NCI-H1436 (cell line): Measurements from ENCODE around the gene COG7.
"Not testable (repeated sequence)": the region's sequence is repeated elsewhere in the genome, so short reads cannot be mapped to it uniquely, and the experiment has no call there.

ENCODE experiments used
- DNase-seq: peaks from one replicate; lab custom pipeline; 2025; lab: John Stamatoyannopoulos, UW

Gene COG7

DNA sequence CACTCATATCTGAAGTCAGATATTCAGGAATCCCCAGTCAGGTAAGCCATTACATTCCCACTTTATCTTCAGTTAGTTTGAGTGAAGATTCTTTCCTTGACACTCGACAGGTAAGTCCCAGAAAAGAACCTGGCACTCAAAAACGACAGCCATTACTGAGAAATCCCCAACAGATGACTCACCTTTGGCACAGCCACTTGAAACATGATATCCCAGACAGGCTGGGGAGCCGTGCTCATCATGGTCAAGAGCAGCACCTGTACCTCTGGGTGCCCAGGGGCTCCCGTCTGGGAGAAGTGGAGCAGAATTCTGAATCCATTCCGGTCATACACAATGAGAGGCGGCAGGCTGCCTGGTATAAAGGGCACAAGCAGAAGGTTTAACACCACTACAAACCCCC, 16.8 kb upstream of the COG7 start:
- no peak for DNase-seq

DNA sequence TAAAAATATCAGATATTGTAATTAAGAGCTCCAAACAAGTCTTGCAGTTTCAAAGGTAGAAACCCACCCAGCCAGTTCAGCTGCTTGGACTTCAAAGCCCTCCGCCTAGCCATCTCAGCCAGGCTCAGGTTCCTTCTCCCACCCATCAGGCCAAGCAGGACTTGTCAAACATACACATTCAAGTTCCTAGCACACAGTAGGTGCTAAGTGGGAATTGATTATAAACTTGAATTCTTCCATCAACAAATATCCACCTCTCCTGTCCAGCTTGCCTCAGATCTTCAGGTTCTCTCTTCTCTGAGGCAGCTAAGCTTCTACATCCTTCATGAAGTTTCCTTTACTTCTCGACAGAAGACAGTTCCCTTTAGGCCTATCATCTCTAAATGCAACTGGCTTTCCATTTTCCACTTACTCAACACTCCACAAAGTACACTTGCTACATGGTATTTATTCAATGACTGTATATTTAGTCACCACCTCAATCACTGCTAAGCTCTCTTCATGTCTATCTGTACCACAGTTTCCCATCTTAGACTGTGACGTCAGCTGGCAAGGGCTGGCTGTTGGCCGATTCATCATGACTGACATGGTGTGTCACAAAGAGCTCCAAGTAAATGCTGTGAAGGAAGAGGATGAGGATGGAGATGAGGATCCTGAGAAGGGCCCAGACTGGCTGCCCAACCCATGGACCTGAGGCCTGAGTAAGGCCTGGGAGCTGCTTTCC, 13.3 kb upstream of the COG7 start:
- DNase-seq: no peak

DNA sequence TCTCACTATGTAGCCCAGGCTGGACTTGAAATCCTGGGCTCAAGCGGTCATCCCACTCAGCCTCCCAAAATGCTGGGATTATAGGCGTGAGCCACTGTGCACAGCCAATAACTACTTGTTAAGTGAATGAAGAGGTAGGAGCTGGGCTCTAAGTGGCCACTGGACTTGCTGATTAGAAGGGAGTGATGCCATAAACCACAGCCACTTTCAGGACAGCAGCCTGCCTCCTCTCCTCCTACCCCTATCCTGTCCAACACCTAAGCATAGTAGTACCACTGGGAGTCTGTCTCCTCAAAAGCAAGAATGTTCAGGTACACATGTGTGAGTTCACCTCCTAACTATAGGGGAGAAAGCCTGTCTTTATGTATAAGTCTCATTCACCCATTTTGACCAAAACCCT, 12.2 kb upstream of the COG7 start:
- DNase-seq: no peak

DNA sequence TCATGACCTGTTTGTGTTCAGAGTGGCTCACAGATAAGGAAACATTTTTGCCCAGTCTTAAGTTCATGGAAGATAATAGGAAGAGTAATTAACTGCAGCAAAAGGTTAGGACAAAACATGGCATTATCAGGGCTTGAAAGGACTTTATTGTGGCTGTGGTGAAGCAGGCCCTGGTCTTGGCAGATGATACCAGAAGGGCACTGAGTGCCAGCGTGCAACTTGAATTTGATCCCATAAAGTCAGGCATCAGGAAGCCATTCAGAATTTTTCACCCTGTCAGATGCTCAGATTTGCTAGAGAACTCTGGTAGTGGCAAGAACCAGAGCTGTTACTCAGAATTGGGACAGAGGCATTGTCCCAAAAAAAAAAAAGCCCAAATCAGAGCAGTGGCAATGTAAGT, 11.2 kb upstream of the COG7 start:
- no peak for DNase-seq

DNA sequence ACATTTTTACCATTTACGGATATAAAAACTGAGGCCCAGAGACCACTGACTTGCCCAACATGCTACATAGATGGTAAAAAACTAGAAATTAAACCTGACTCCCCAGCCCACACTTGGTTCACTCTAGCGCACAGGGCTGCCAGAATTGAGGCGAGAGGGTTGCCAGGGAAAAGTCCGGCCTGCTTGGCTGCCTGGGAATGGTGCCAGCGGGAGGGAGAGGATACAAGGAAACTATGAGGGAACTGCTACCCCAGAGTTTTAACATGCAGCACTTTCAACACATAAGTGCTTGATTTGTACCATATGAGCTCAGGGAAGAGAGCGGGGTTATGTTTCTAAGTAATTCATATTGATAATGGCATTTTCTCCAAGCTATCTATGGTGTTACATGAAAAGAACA, 10.0 kb upstream of the COG7 start:
- not testable (repeated sequence) for DNase-seq

DNA sequence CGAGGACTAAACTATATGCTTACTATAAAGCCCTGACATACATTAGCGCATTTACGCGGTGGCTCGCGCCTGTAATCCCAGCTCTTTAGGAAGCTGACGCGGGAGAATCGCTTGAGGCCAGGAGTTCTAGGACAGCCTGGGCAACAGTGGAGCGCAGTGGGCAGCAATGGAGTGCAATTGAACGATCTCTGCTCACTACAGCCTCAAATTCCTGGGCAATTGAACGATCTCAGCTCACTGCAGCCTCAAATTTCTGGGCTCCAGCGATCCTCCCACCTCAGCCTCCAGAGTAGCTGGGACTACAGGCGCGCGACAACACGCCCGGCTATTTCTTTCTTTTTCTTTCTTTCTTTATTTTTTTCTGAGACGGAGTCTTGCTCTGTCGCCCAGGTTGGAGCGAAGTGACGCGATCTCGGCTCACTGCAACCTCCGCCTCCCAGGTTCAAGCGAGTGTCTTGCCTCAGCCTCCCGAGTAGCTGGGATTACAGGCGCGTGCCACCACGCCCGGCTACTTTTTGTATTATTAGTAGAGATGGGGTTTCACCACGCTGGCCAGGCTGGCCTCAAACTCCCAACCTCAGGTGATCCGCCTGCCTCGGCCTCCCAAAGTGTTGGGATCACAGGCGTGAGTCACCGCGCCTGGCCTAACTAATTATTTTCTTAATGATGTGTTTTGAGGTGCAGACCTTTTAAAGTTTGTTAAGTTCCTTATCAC, 506 bp upstream of the COG7 start:
- DNase-seq: no peak

DNA sequence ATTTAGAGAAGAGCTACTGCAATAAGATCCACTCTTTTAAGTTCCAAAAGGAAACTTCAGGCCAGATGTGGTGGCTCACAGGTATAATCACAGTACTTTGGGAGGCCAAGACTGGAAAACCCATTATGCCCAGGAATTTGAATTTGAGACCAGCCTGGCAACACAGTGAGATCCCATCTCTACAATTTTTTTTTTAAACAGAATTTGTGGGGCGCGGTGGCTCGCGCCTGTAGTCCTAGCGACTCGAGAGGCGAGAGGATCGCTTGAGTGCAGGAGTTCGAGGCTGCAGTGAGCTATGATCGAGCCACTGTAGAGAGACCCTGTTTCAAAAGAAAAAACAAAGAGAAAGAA, 793 bp downstream of the COG7 start:
- no peak for DNase-seq

DNA sequence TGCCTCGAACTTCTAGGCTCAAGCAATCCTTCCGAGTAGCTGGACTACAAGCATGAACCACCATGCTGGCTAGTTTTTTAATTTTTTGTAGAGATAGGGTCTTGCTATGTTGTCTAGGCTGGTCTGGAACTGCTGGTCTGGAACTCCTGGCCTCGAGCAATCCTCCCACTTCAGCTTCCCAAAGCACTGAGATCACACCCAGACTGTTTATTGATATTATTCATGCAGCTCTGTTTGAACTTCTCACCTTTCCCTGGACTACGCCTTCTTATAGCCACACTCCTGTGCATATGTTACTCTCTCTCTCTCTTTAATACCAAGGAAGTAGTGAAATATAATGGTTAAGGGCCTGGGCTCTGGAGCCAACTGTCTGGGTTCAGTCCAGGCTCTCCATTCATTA, 4.6 kb downstream of the COG7 start:
- no peak for DNase-seq

DNA sequence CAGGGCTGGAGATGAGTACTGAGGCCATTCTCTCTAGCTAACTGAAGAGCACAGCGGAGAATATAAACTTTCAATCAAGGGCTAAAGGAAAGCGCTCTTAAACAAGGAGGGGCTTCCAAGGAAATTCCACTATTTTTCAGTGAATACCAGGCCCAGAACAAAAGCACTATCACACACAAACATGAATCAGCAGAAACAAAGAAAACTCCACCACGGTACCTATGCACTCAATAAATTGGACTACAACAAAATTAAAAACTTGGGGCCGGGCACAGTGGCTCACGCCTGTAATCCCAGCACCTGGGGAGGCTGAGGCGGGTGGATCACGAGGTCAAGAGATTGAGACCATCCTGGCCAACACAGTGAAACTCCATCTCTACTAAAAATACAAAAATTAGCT, 15.4 kb downstream of the COG7 start:
- DNase-seq: not testable (repeated sequence)

DNA sequence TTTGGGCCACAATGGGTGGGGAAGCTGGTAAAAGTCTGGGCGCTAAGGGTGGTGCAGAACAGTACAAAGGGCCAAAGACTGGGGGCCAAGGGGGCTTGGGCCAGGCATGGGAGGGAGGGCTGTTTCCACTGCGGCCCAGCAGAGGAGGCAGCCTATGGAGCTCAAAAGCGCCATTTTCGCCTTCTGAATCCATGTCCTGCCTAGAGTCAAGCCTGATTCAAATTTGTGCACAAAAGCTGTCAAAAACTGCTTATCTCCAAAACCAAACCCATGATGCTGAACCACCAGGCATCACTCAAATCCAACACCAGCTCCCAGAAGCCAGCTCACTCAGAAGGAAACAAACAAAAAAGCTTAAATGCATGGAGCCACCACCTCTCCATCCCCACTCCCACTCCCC, 16.0 kb downstream of the COG7 start:
- no peak for DNase-seq

DNA sequence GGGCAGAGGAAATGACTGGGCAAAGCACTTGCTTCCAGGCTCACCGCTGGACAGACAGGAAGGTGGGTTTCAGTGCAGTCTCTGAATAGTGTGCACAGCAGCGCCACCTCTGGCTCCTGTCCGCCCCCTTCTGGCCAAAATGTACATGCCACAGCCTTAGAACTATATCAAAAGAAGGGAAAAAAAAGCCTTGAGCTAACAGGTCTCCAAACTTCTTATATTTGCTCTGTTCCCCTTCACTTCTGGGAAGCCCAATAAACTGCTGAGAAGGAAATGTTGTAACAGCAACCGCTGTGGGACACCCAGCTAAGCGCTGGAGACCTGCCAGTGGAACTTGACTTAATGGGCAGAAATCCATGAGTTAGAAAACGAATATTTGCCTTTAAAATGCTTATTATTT, 17.5 kb downstream of the COG7 start:
- peak; percentile 54 for DNase-seq

DNA sequence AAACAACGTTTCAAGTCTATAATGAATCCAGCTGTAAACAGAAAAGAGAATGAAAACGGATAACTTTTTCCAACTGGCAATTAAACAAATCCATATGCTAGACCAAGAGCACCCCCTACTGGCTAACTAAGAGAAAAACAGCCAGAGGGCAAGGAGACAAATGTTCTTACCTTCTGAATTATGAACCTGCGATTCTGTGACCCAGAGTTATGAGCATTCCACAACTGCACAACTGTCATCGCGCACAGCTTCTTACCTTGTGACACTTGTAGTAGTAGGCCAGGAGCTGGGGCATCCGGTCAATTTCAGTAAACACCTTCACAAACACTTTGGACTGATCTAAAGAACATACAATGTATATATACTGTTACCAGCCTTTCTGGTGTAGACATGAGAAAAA, 18.6 kb downstream of the COG7 start:
- DNase-seq: peak; percentile 59

DNA sequence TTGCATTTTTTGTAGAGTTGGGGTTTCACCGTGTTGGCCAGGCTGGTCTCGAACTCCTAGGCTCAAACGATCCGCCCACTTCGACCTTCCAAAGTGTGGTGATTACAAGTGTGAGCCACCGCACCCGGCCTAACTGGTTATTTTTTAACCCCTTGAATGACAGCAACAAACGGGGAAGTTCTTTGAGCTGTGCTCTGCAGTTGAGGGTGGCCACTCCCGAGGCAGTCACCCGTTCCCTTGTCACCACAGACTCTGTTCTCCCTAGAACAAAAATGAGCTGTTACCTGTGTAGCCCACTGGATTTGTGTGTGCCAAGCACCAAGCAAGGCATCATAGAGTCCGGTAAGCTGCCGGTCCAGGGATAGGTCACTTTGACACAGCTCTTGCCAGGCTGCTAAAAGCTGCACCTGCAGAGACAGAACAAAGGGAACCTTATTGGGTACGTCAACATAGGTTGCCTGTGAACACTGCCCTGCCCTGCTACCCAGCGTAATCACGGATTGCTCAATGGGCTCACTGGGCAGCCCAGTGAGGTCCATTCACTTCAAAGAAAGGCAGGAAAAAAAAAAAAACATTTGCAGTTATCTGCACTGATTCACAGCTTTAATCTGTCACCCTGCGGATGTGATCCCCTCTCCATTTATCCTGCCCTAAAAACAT, 19.6 kb downstream of the COG7 start:
- no peak for DNase-seq

DNA sequence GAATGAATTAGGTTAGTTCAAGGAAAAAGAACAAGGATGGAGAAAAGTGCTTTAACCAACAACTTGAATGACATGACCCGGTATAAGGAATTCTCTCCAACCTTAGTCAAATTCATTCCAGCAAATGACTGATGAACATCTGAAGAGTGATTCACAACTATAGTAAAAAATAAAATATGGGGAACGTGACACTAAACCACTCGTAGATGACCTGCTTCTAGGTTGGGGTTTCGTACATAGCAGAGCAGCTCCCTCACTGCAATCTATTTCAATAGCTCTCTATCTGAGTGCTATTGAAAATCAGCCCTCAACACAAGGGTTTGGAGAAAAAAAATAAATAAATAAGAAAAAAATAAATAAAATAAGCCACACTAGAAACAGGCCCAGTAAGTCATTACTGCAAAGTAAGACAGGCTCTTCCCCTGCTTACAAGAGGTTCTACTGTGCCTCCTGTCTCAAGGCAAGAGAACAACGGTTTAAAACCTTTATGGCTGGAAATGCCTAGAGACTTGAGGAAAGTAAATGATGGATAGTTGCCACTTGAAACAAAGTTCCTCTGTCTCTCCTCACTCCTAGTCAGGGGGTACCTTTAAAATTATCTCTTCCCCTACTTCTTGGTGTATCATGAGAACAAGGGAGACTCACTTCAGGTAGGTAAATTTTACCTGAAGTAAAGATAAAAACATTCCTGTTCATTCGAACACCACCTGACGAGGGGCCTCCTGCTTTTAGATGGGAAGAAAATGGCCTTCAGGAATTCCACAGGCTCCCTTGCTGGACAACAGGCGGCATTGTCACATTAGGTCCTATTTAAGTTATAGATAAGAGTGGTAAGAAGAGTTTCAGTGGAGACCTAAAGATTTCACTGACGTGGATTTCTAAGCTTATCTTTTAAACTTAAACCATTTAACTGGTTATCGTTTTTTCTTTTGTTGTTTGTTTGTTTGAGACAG, 20.5 kb downstream of the COG7 start:
- DNase-seq: no peak

DNA sequence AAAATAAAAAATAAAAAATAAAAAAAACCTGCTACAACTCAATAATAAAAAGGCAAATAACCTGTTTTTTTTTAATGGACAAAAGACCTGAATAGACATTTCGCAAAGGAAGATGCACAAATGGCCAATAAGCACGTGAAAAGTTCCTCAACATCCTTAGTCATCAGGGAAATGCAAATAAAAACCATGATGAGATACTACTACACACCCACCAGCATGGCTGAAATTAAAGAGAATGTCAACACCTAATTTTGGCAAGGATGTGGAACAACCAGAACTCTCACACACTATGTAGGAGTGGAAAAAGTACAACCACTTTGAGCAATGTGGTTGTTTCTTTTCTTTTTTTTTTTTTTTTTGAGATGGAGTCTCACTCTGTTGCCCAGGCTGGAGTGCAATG, 24.6 kb downstream of the COG7 start:
- DNase-seq: no peak

DNA sequence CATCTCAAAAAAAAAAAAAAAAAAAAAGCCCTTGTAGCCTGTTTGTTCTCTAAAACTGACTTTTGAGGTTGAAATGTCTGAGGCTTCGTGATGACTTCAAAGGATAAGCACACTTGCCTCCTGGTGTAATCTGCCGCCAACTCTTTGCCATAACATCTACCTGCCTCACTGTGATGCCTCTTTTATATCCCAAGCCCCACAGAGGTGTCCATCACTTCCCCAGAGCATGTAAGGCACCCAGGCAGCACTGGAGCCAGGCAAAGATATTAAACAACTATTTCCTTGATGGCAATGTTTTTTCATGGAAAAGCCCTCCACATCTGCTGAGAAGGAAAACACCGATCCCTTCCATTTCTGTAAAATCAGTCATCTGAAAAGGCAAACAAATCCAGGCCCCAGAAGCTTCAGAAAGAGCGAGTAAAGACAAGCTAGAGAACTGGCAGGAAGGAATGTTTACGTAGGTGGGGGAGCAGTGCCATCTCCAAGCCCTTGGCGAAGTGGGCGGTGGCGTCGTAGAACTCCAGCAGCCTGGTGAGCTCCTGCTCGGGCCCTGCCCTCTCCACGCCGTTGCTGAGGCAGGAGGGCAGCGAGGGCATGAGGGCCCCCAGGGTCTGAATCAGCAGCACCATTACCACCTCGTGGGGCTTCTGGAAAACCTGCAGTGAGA, 28.6 kb downstream of the COG7 start:
- DNase-seq: no peak

DNA sequence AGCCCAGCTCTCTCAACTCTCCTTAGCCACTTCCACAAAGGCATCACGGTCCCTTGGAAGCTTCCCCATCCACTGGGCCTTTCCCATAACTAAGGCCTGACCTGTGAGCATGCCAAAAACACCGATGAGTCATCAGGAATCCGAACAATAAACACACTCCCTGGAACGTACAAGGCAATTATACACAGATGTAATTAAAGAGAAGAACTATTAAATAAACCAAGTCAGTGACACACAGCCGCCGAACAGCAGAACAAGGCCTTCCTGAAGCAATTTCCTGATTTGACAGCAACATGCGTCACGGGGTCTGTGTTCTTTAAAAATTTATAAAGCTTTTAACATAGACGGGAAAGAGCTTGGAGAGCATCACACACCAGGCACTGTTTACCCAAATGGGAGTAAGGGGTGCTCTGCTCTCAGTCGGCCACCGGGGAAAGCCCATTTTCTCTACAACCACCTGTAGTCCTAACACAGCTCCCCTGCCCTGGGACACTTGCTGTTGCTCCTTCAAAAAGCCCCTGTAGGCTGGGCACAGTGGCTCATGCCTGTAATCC, 29.4 kb downstream of the COG7 start:
- DNase-seq: no peak

DNA sequence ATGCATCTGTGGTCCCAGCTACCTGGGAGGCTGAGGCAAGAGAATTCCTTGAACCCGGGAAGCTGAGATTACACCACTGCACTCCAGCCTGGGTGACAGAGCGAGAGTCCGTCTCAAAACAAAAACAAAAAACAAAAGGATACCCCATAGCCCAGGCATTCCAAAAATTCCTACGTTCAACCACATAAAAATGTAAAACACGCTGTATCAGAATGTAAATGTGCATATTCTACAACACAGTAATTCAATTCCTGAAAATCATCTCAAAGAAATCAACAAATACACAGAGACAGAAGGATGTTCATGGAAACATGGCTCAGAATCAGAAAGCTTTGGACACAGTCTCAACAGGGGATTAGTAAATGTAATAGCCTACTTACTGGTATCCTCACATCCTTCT, 33.0 kb downstream of the COG7 start:
- no peak for DNase-seq

DNA sequence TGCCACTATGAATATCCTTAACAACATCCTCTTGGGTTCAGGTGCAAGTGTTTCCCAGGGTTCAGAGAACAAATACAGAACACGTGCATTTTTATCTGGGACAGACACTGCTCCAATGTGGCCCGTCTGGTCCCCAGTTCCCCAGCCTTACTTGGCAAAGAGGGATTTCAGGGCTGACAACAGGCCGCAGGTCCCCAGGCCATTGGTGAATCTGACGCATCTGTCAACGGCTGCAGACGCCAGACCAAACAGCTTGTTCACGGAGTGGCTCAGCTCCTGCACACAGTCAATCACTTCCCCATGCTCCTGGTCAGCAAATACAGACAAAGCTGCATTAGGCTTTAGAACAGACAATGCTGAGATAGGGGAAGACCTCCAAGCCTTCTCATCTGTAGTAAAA, 36.2 kb downstream of the COG7 start:
- no peak for DNase-seq

DNA sequence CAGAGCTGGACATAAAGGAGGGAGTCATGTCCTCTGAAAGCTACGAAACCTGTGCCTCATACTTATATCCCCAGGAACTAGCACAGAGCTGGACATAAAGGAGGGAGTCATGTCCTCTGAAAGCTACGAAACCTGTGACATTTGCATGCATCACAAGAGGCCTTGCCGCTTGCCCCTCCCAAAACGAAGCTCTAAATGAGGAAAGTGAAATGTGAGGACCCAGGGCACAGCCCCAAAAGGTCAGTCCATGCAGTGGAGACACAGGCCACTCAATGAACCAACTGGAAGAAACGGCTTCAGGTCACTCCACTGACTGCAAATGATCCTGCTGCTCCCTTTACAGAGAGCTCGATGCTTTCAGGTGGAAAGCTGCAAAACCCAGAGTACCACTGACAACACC, 38.3 kb downstream of the COG7 start:
- no peak for DNase-seq

DNA sequence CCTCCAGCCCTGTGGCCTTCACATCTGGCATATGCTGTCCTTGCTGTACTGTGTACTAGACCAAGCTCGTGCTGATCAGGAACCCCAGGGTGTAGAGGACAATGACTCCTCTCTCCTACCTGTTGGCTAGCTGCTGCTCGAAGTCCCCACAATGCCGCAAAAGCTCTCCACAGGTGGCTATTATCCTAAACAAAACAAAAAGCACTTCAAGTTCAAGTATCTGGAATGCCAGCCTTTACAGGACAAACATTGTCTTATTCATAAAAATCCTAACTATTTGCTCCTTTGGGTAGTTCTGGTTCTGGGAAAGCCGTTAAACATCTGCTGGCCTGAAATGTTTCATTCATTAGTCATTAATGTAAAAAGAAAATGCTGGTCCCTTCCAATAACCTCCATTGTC, 42.8 kb downstream of the COG7 start:
- no peak for DNase-seq

DNA sequence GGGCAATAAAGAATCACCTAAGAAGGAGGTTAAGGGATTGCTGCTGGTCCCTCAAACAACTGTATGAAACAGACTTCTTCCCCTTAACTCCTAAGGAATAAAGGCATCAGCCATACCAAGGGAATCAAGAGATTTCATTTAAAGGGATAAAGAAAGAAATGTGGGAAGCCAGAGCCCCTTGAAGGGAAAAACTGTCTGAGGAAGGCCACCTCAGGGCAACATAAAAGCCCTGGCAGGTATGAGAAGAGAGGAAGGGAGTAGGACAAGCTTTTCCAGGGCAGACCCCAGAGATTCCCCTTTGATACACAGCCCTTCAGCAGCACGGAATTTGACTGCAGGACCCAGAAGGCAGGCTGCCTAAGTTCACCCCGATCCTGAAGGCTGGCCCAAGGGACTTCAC, 43.5 kb downstream of the COG7 start:
- DNase-seq: no peak
